ENCODE data around the gene NTHL1. TPM values are rescaled to one million over a fixed set of nuclear protein-coding genes. Genes with fewer than 3 reads are reported as not detected.

NTHL1 gene
- total RNA-seq, 1 experiment from 2014 or later: 47.3 TPM

- intact Hi-C loops (cut with micrococcal nuclease; ENCODE audit: unreplicated experiment): no loop called here
- H4K20me1 ChIP-seq (ENCODE audit: insufficient read depth): peaks cover 4% of the 10 kb centered on the region; the same call in 1 of the 2 replicates
- H3K4me3 ChIP-seq: peak overlapping the region; percentile 34; the same call in 1 of the 2 replicates
- no peaks in the 10 kb centered on the region for H3K27me3 ChIP-seq (ENCODE audit: insufficient read depth, low read depth)
- no peaks in the 10 kb centered on the region for H3K36me3 ChIP-seq (ENCODE audit: low read depth)
- H3K27ac ChIP-seq: no peak overlapping the region
- no peak for DNase-seq
- peaks cover 9% of the 10 kb centered on the region; the same call in 1 of the 2 replicates for H3F3A ChIP-seq (ENCODE audit: insufficient read depth, low read depth)
- BruUV-seq (replicated peaks): no TSS peak
- H3K79me2 ChIP-seq (ENCODE audit: low read depth): 0 out of 2 replicates have a peak, but pooled peaks cover 4% of the 10 kb centered on the region
- ChIA-PET POLR2A (ENCODE audit: unreplicated experiment) (no interaction called here), CTCF (interaction anchor here (1.2 kb wide), 1 partner anchor 10 kb away, joined by 5 read pairs; no protein-coding TSS in a partner anchor)
- H3K9me3 ChIP-seq (ENCODE audit: insufficient read depth, low read depth): no peaks in the 10 kb centered on the region
- no peak overlapping the region for H2AFZ ChIP-seq
- TF ChIP-seq CTCF (conservative IDR thresholded peaks at IDR 0.05): no peak
- H3K4me1 ChIP-seq (replicated peaks; ENCODE audit: insufficient read depth): peaks cover 16% of the 10 kb centered on the region
- H3K9me2 ChIP-seq (ENCODE audit: insufficient read depth): no peaks in the 10 kb centered on the region
- H3K4me2 ChIP-seq: peak overlapping the region; percentile 65
Measured at GRCh38 chr16:2025878-2026460, 21.7 kb downstream of the NTHL1 start.

GRCh38 chr16:2025251-2025650 is 22.4 kb downstream of the NTHL1 start:
- no TSS peak for BruUV-seq (replicated peaks)
- TF ChIP-seq EZH2 (IDR thresholded peaks at IDR 0.05; ENCODE audit: low read depth) (no peak), CTCF (conservative IDR thresholded peaks at IDR 0.05) (no peak)
- Histone ChIP-seq H3K9me3 (ENCODE audit: insufficient read depth, low read depth) (no peaks in the 10 kb centered on the region), H3K36me3 (ENCODE audit: low read depth) (no peaks in the 10 kb centered on the region), H2AFZ (no peak overlapping the region), H3K9me2 (ENCODE audit: insufficient read depth) (no peaks in the 10 kb centered on the region), H3K27me3 (ENCODE audit: insufficient read depth, low read depth) (no peaks in the 10 kb centered on the region), H3K27ac (no peak overlapping the region), H3K4me2 (no peak overlapping the region), H3K4me1 (replicated peaks; ENCODE audit: insufficient read depth) (peaks cover 16% of the 10 kb centered on the region), H3K79me2 (ENCODE audit: low read depth) (0 out of 2 replicates have a peak, but pooled peaks cover 4% of the 10 kb centered on the region), H4K20me1 (ENCODE audit: insufficient read depth) (peaks cover 4% of the 10 kb centered on the region; the same call in 1 of the 2 replicates), H3K4me3 (no peak overlapping the region), H3F3A (ENCODE audit: insufficient read depth, low read depth) (peaks cover 9% of the 10 kb centered on the region; the same call in 1 of the 2 replicates)
- POLR2A ChIA-PET (ENCODE audit: unreplicated experiment): no interaction called here
- intact Hi-C loops (cut with micrococcal nuclease; ENCODE audit: unreplicated experiment): no loop called here
- CTCF ChIA-PET: interaction anchor here (1.2 kb wide), 1 partner anchor 9 kb away, joined by 5 read pairs; no protein-coding TSS in a partner anchor
- no peak for DNase-seq

GRCh38 chr16:2024032-2024420 is 23.6 kb downstream of the NTHL1 start:
- Histone ChIP-seq H3K9me2 (ENCODE audit: insufficient read depth) (no peaks in the 10 kb centered on the region), H4K20me1 (ENCODE audit: insufficient read depth) (peaks cover 4% of the 10 kb centered on the region; the same call in 1 of the 2 replicates), H3K27ac (no peak overlapping the region), H3K9me3 (ENCODE audit: insufficient read depth, low read depth) (no peaks in the 10 kb centered on the region), H3K4me1 (replicated peaks; ENCODE audit: insufficient read depth) (peaks cover 16% of the 10 kb centered on the region), H3K4me2 (no peak overlapping the region), H3K79me2 (ENCODE audit: low read depth) (0 out of 2 replicates have a peak, but pooled peaks cover 4% of the 10 kb centered on the region), H3K4me3 (no peak overlapping the region), H3K27me3 (ENCODE audit: insufficient read depth, low read depth) (no peaks in the 10 kb centered on the region), H2AFZ (no peak overlapping the region), H3K36me3 (ENCODE audit: low read depth) (no peaks in the 10 kb centered on the region), H3F3A (ENCODE audit: insufficient read depth, low read depth) (peaks cover 9% of the 10 kb centered on the region; the same call in 1 of the 2 replicates)
- ChIA-PET CTCF (no interaction called here), POLR2A (ENCODE audit: unreplicated experiment) (no interaction called here)
- intact Hi-C loops (cut with micrococcal nuclease; ENCODE audit: unreplicated experiment): no loop called here
- no TSS peak for BruUV-seq (replicated peaks)
- no peak for TF ChIP-seq EZH2 (IDR thresholded peaks at IDR 0.05; ENCODE audit: low read depth)
- TF ChIP-seq CTCF (conservative IDR thresholded peaks at IDR 0.05): no peak
- DNase-seq: no peak

Measured in PC-9 (cell line).